ENCODE data around the gene NR1I2. TPM values are rescaled to one million over a fixed set of nuclear protein-coding genes. Genes with fewer than 3 reads are reported as not detected.

The NR1I2 gene
- total and polyA plus RNA-seq, 4 donors, result 3.2 to 121 (median 48.1) TPM

DNA sequence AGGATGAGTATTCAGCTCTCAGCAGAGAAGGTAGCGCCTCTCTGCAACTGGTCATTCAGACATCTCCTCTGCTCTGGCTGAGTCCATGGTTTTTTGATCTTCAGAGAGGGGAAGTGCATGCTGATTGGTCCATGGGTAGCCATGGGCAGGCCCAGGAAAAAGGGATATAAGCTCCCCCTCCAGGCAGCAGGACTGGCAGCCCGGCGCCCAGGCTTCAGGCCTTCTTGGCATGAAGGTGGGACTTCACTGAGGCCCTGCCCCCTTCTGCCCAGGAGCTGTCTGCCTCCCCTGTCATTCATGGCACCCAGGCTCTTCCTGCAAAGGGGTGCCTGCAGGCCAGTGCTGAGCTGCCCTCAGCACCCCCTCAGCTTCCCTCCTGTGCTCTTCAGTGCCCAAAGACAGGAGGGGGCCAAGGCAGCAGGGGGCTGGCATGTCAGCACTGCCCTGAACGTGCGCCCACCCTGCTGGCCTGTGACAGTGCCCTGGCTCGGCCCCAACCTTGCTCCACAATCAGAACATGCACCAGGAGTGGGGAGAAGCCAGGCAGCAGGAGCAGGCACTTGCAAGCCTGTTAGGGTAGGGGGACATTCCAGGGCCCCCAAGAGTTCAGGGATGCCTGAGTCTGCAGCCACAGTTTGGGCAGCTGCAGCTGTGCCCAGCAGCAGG lies 13.8 kb upstream of the NR1I2 start (continued):
- TF ChIP-seq EGR1 (IDR thresholded peaks at IDR 0.05; ENCODE audit: low read depth in 2 of 2) (no peak), GABPA (IDR thresholded peaks at IDR 0.05 in 1 of 2, conservative IDR thresholded peaks at IDR 0.05 in 1 of 2) (no peak), RXRA (IDR thresholded peaks at IDR 0.05) (no peak), FOXA1 (IDR thresholded peaks at IDR 0.05) (no peak), HNF4A (conservative IDR thresholded peaks at IDR 0.05) (no peak), SP1 (IDR thresholded peaks at IDR 0.05) (no peak)
- TF ChIP-seq, protein P1, sequence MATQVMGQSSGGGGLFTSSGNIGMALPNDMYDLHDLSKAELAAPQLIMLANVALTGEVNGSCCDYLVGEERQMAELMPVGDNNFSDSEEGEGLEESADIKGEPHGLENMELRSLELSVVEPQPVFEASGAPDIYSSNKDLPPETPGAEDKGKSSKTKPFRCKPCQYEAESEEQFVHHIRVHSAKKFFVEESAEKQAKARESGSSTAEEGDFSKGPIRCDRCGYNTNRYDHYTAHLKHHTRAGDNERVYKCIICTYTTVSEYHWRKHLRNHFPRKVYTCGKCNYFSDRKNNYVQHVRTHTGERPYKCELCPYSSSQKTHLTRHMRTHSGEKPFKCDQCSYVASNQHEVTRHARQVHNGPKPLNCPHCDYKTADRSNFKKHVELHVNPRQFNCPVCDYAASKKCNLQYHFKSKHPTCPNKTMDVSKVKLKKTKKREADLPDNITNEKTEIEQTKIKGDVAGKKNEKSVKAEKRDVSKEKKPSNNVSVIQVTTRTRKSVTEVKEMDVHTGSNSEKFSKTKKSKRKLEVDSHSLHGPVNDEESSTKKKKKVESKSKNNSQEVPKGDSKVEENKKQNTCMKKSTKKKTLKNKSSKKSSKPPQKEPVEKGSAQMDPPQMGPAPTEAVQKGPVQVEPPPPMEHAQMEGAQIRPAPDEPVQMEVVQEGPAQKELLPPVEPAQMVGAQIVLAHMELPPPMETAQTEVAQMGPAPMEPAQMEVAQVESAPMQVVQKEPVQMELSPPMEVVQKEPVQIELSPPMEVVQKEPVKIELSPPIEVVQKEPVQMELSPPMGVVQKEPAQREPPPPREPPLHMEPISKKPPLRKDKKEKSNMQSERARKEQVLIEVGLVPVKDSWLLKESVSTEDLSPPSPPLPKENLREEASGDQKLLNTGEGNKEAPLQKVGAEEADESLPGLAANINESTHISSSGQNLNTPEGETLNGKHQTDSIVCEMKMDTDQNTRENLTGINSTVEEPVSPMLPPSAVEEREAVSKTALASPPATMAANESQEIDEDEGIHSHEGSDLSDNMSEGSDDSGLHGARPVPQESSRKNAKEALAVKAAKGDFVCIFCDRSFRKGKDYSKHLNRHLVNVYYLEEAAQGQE (IDR thresholded peaks at IDR 0.05), result no peak

DNA sequence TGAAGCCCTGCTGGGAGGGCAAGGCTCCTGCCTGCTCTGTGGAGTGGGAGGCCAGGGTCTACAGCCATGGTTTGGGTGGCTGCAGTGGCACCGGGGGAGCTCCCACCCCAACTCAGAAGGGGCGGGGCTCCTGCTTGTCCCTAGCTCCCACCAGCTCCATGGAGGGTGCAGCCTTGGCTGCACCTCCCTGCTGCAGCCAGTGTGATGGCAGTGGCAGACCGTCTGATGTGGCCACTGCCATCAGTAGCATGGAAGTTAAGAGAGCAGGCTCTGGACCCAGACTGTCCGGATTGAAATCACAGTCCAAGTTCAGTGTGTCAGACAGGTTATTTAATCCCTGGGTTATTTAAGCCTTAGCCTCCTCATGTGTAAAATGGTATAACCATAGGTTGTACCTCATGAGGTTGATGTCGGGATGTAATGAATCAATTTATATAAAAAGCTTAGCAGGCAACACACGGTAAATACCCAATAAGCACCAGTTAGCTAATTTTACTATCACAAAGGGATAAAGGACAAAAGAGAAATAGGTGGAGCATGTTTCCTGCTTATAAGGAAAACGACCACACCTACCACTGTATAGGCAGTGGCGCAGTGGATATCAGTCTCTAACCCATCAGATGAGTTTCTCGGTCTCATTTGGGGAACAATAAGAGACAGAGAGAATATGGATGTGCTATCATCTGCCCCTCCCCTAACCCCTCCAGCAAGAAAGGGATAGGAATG lies 13.1 kb upstream of the NR1I2 start:
- TF ChIP-seq EGR1 (IDR thresholded peaks at IDR 0.05; ENCODE audit: low read depth in 2 of 2), result no peak
- no peak for TF ChIP-seq TAF1 (conservative IDR thresholded peaks at IDR 0.05)
- TF ChIP-seq, protein P2, sequence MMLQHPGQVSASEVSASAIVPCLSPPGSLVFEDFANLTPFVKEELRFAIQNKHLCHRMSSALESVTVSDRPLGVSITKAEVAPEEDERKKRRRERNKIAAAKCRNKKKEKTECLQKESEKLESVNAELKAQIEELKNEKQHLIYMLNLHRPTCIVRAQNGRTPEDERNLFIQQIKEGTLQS (IDR thresholded peaks at IDR 0.05), result no peak
- TF ChIP-seq FOXA2 (IDR thresholded peaks at IDR 0.05), result no peak
- no peak for TF ChIP-seq NR2F2 (IDR thresholded peaks at IDR 0.05)
- no peak for TF ChIP-seq RXRA (IDR thresholded peaks at IDR 0.05)
- no peak for TF ChIP-seq YY1 (IDR thresholded peaks at IDR 0.05)
- TF ChIP-seq, protein P3, sequence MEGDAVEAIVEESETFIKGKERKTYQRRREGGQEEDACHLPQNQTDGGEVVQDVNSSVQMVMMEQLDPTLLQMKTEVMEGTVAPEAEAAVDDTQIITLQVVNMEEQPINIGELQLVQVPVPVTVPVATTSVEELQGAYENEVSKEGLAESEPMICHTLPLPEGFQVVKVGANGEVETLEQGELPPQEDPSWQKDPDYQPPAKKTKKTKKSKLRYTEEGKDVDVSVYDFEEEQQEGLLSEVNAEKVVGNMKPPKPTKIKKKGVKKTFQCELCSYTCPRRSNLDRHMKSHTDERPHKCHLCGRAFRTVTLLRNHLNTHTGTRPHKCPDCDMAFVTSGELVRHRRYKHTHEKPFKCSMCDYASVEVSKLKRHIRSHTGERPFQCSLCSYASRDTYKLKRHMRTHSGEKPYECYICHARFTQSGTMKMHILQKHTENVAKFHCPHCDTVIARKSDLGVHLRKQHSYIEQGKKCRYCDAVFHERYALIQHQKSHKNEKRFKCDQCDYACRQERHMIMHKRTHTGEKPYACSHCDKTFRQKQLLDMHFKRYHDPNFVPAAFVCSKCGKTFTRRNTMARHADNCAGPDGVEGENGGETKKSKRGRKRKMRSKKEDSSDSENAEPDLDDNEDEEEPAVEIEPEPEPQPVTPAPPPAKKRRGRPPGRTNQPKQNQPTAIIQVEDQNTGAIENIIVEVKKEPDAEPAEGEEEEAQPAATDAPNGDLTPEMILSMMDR (IDR thresholded peaks at IDR 0.05; ENCODE audit: low read depth, low read length, missing input control), result no peak
- TF ChIP-seq GABPA (IDR thresholded peaks at IDR 0.05 in 1 of 2, conservative IDR thresholded peaks at IDR 0.05 in 1 of 2), result no peak
- no peak for TF ChIP-seq JUND (IDR thresholded peaks at IDR 0.05)
- TF ChIP-seq HNF4G (IDR thresholded peaks at IDR 0.05), result no peak
- H3K27me3 ChIP-seq (ENCODE audit: control insufficient read depth in 4 of 4, insufficient read depth in 4 of 4, low read length in 3 of 4), result no peaks in the 10 kb centered on the region
- DNase-seq (ENCODE audit: low spot score), result no peak

More for the DNA sequence above, 13.1 kb upstream of the NR1I2 start:
- Histone ChIP-seq H3K36me3 (ENCODE audit: control insufficient read depth in 4 of 4, insufficient read depth in 3 of 4, low read depth in 1 of 4, low read length in 3 of 4) (no peaks in the 10 kb centered on the region), H3K4me3 (ENCODE audit: low read depth in 1 of 3, low read length in 3 of 3) (no peak overlapping the region), H3K27ac (ENCODE audit: low read depth in 1 of 2, low read length in 2 of 2) (no peak overlapping the region), H3K9me3 (ENCODE audit: control insufficient read depth in 4 of 4, low read length in 3 of 4) (no peaks in the 10 kb centered on the region), H3K9ac (ENCODE audit: low read depth in 1 of 2, low read length in 2 of 2) (no peak overlapping the region), H3K4me1 (ENCODE audit: control insufficient read depth in 4 of 4, insufficient read depth in 4 of 4, low read length in 3 of 4) (peaks cover 0 to 1% (median 0%) of the 10 kb centered on the region in 4 donors)
- WGBS, result 87% methylated on average over 9 of the region's 9 CpGs

All from liver (tissue), 9 donors.